Adrenal gland (tissue), 5 donors: ENCODE measurements around the gene ARG1.

ENCODE experiments used
- POLR2A ChIP-seq, 2 donors: fragments of 450-650 bp; IDR thresholded peaks; one replicate each; pipeline ENCODE4 v1.6.1; 2017; ENCODE audit warnings: antibody characterized with exemption in 2 of 2, mild to moderate bottlenecking in 2 of 2, moderate library complexity in 1 of 2
- TF ChIP-seq, protein P1 (sequence below), 6 experiments: fragments of 450-650 bp in 4 of 6; fragments of 200-600 bp in 2 of 6; sonication (generic) in 1 of 6; IDR thresholded peaks; 1 replicate in 5 of 6; 2 replicates in 1 of 6; pipeline versions ENCODE4 v1.5.1 to v1.8.0; 2016 to 2021; ENCODE audit warnings: antibody characterized with exemption in 6 of 6, mild to moderate bottlenecking in 2 of 6, moderate library complexity in 1 of 6
- donor health status: DM: no; HTN: no; CAD: no.

DNA sequence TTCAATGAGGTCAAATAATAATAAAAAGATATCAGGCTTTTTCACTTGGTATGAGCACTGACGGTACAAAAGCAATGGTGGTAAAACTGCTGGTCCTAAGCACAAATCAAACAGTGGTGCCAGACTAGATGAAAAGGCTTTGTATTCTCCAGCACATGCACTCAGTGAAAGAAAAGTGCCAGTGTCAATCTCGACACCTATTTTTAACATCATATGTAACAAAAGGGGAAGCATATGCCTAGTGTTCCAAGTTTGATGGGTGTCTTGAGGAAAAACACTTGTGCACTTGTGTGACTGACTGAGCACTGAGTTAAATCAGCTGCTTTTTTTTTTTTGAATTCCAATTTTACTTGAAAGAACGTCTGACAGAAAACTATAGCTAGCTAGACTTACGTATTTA, 27.7 kb downstream of the ARG1 start:
- TF ChIP-seq, protein P1, sequence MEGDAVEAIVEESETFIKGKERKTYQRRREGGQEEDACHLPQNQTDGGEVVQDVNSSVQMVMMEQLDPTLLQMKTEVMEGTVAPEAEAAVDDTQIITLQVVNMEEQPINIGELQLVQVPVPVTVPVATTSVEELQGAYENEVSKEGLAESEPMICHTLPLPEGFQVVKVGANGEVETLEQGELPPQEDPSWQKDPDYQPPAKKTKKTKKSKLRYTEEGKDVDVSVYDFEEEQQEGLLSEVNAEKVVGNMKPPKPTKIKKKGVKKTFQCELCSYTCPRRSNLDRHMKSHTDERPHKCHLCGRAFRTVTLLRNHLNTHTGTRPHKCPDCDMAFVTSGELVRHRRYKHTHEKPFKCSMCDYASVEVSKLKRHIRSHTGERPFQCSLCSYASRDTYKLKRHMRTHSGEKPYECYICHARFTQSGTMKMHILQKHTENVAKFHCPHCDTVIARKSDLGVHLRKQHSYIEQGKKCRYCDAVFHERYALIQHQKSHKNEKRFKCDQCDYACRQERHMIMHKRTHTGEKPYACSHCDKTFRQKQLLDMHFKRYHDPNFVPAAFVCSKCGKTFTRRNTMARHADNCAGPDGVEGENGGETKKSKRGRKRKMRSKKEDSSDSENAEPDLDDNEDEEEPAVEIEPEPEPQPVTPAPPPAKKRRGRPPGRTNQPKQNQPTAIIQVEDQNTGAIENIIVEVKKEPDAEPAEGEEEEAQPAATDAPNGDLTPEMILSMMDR (IDR thresholded peaks at IDR 0.05): no peak
- TF ChIP-seq POLR2A (IDR thresholded peaks at IDR 0.05): no peak
